Measurements from ENCODE around the gene MFSD11. TPM values are rescaled to one million over a fixed set of nuclear protein-coding genes. Genes with fewer than 3 reads are reported as not detected.
"Not testable (repeated sequence)": the region's sequence is repeated elsewhere in the genome, so short reads cannot be mapped to it uniquely, and the experiment has no call there.

Gene MFSD11
- total RNA-seq, 4 donors from 2014 or later, result 34.1 to 53.3 (median 44.3) TPM

- Histone ChIP-seq H3K27me3 (no peaks in the 10 kb centered on the region), H3K36me3 (peaks cover 16 to 36% of the 10 kb centered on the region in 2 donors), H3K4me3 (replicated peaks in 1 of 3) (no peak overlapping the region), H3K27ac (no peak overlapping the region), H3K9me3 (no peaks in the 10 kb centered on the region), H3K4me1 (peaks cover 8 to 10% of the 10 kb centered on the region in 2 donors)
- TF ChIP-seq POLR2A (IDR thresholded peaks at IDR 0.05) (no peak), CTCF (IDR thresholded peaks at IDR 0.05) (no peak)
- DNase-seq, result no peak
- intact Hi-C loops (cut with DNase I), result no loop called here
Observed at GRCh38 chr17:76742958-76743357, 5.0 kb downstream of the MFSD11 start.

GRCh38 chr17:76744747-76745146 is 6.8 kb downstream of the MFSD11 start:
- Histone ChIP-seq H3K27me3 (no peaks in the 10 kb centered on the region), H3K27ac (no peak overlapping the region), H3K4me1 (no peaks in the 10 kb centered on the region), H3K9me3 (no peaks in the 10 kb centered on the region), H3K4me3 (replicated peaks in 1 of 3) (no peak overlapping the region), H3K36me3 (peaks cover 16 to 36% of the 10 kb centered on the region in 2 donors)
- TF ChIP-seq POLR2A (IDR thresholded peaks at IDR 0.05), result no peak
- TF ChIP-seq CTCF (IDR thresholded peaks at IDR 0.05), result no peak
- DNase-seq, result no peak
- 100% methylated on average over 2 of the region's 2 CpGs for WGBS, 2 donors
- intact Hi-C loops (cut with DNase I), result no loop called here

GRCh38 chr17:76745785-76746184 is 7.9 kb downstream of the MFSD11 start:
- intact Hi-C loops (cut with DNase I); DNase-seq; H3K27me3 ChIP-seq; H3K27ac ChIP-seq; H3K9me3 ChIP-seq; H3K4me1 ChIP-seq; H3K4me3 ChIP-seq (replicated peaks in 1 of 3): not testable (repeated sequence)
- peaks cover 16 to 36% of the 10 kb centered on the region in 2 donors for H3K36me3 ChIP-seq
- WGBS, 2 donors, result 94 to 96% methylated on average over 6 of the region's 6 CpGs

- TF ChIP-seq CTCF (IDR thresholded peaks at IDR 0.05) (no peak), POLR2A (IDR thresholded peaks at IDR 0.05) (no peak)
- no peaks in the 10 kb centered on the region for H3K9me3 ChIP-seq
- no peak for DNase-seq
- H3K4me1 ChIP-seq, result no peaks in the 10 kb centered on the region
- peaks cover 12 to 27% of the 10 kb centered on the region in 2 donors for H3K36me3 ChIP-seq
- H3K27ac ChIP-seq, result no peak overlapping the region
- H3K27me3 ChIP-seq, result no peaks in the 10 kb centered on the region
- 79 to 87% methylated on average over 9 of the region's 9 CpGs for WGBS, 2 donors
- no peak overlapping the region for H3K4me3 ChIP-seq (replicated peaks in 1 of 3)
- intact Hi-C loops (cut with DNase I), result no loop called here
Observed at GRCh38 chr17:76747716-76748363, 9.9 kb downstream of the MFSD11 start.

GRCh38 chr17:76748657-76749056 is 10.7 kb downstream of the MFSD11 start:
- Histone ChIP-seq H3K4me3 (replicated peaks in 1 of 3) (no peak overlapping the region), H3K27ac (no peak overlapping the region), H3K9me3 (no peaks in the 10 kb centered on the region), H3K4me1 (no peaks in the 10 kb centered on the region), H3K27me3 (no peaks in the 10 kb centered on the region), H3K36me3 (peaks cover 12 to 23% of the 10 kb centered on the region in 2 donors)
- no peak for TF ChIP-seq CTCF (IDR thresholded peaks at IDR 0.05)
- TF ChIP-seq POLR2A (IDR thresholded peaks at IDR 0.05), result no peak
- intact Hi-C loops (cut with DNase I), result no loop called here
- DNase-seq, result no peak
- WGBS, 2 donors, result 94 to 97% methylated on average over 1 of the region's 1 CpG

All from thyroid gland (tissue), 4 donors.